CD4-positive, alpha-beta T cell (primary cell): ENCODE results near the gene PCSK4. TPM values are rescaled to one million over a fixed set of nuclear protein-coding genes. Genes with fewer than 3 reads are reported as not detected.

Experiments
- ATAC-seq: fragments of 200-7000 bp; cut with Tn5 transposase; one replicate; pipeline ENCODE4 v1.10.0; 2022; ENCODE audit warnings: mild to moderate bottlenecking; ENCODE audit not compliant: poor library complexity
- CTCF ChIA-PET: fragments of 350-600 bp; sonication (Branson Sonifier 250); formaldehyde crosslinking; loops from one replicate; lab custom pipeline; 2021; ENCODE audit warnings: antibody characterized with exemption, inconsistent platforms; lab: Charles Lee
- POLR2A ChIA-PET: fragments of 350-600 bp; sonication (Branson Sonifier 250); formaldehyde crosslinking; loops from one replicate; lab custom pipeline; 2021; ENCODE audit warnings: antibody characterized with exemption, inconsistent platforms; lab: Charles Lee
- DNase-seq, 14 experiments: peaks; one replicate each; pipeline ENCODE4 v3.0.0-alpha.2; 2013 to 2020; ENCODE audit warnings: mixed read lengths in 2 of 14
- H3K27ac ChIP-seq, 2 donors: one replicate each; pipeline versions ENCODE4 v1.5.1 to v1.7.0; 2013; ENCODE audit warnings: low read length in 2 of 2, low read depth in 1 of 2, mild to moderate bottlenecking in 1 of 2
- H3K27me3 ChIP-seq, 2 experiments: 1 replicate in 1 of 2; 2 replicates in 1 of 2; pipeline versions ENCODE4 v1.6.1 to v1.7.0; 2013; ENCODE audit warnings: low read length in 2 of 2, control low read depth in 1 of 2, mild to moderate bottlenecking in 1 of 2, moderate library complexity in 1 of 2; ENCODE audit not compliant: insufficient read depth in 2 of 2, control insufficient read depth in 1 of 2
- H3K36me3 ChIP-seq: one replicate; pipeline ENCODE4 v1.6.1; 2013; ENCODE audit warnings: low read length, control low read depth; ENCODE audit not compliant: insufficient read depth
- H3K4me1 ChIP-seq: one replicate; pipeline ENCODE4 v1.6.1; 2013; ENCODE audit warnings: low read length, control low read depth; ENCODE audit not compliant: insufficient read depth
- H3K4me3 ChIP-seq: one replicate; pipeline ENCODE4 v1.5.1; 2013; ENCODE audit warnings: mild to moderate bottlenecking, low read length, moderate library complexity
- H3K9me3 ChIP-seq, 2 experiments: 1 replicate in 1 of 2; 2 replicates in 1 of 2; pipeline versions ENCODE4 v1.6.1 to v1.7.0; 2013; ENCODE audit warnings: low read length in 2 of 2, mild to moderate bottlenecking in 2 of 2, control low read depth in 1 of 2, moderate library complexity in 1 of 2; ENCODE audit not compliant: control insufficient read depth in 1 of 2, insufficient read depth in 1 of 2
- H3K27ac Mint-ChIP-seq: one replicate; pipeline ENCODE4 v1.8.0; 2020; ENCODE audit warnings: mixed read lengths
- H3K27me3 Mint-ChIP-seq: one replicate; pipeline ENCODE4 v1.8.0; 2021; ENCODE audit warnings: mixed read lengths
- H3K36me3 Mint-ChIP-seq: one replicate; pipeline ENCODE4 v1.8.0; 2021; ENCODE audit warnings: low read depth, mixed read lengths
- H3K4me1 Mint-ChIP-seq: one replicate; pipeline ENCODE4 v1.8.0; 2021; ENCODE audit warnings: low read depth, mixed read lengths
- H3K4me3 Mint-ChIP-seq: one replicate; pipeline ENCODE4 v1.8.0; 2020; ENCODE audit warnings: mild to moderate bottlenecking, mixed read lengths
- H3K9me3 Mint-ChIP-seq: one replicate; pipeline ENCODE4 v1.8.0; 2020; ENCODE audit warnings: mixed read lengths
- CTCF ChIP-seq: fragments of 200-600 bp; IDR thresholded peaks from one replicate; pipeline ENCODE4 v1.8.0; 2022; ENCODE audit warnings: antibody characterized with exemption, mild to moderate bottlenecking
- intact Hi-C, 2 experiments: fragments of 100-400 bp; cut with DNase I in 1 of 2; cut with micrococcal nuclease in 1 of 2; formaldehyde crosslinking; loops; one replicate each; pipeline versions ENCODE4 v1.15.1 to v1.9.0; 2023 to 2025; cut with DNase I, micrococcal nuclease
- total RNA-seq, 174 experiments: library from RNA in 2 of 174; stranded (reverse) in 2 of 174; gene quantifications; one replicate each; pipeline ENCODE4 v1.2.3 and lab custom pipeline; 2021 to 2026

PCSK4 gene
- total RNA-seq, 2 experiments from 2014 or later, result 4.2 to 5.2 TPM

GRCh38 chr19:1518471-1518870, 28.3 kb upstream of the PCSK4 start:
- CTCF ChIA-PET, result interaction anchor here (0.6 to 0.7 kb wide), 2 partner anchors 7 to 28 kb away, joined by 3 to 4 read pairs; partner anchors contain the start of gene REEP6
- Mint-ChIP-seq H3K27me3 (peaks cover 14% of the 10 kb centered on the region), H3K4me1 (no peaks in the 10 kb centered on the region), H3K27ac (no peak overlapping the region), H3K36me3 (no peaks in the 10 kb centered on the region), H3K4me3 (no peak overlapping the region), H3K9me3 (no peaks in the 10 kb centered on the region)
- H3K36me3 ChIP-seq, result no peaks in the 10 kb centered on the region
- intact Hi-C loops, result no loop called here
- TF ChIP-seq CTCF, result no peak
- POLR2A ChIA-PET, result no interaction called here
- H3K27ac ChIP-seq, result no peak overlapping the region
- ATAC-seq, result no peak
- no peak overlapping the region for H3K4me3 ChIP-seq
- H3K4me1 ChIP-seq, result peaks cover 6% of the 10 kb centered on the region
- no peak for DNase-seq
- peaks cover 0 to 19% of the 10 kb centered on the region in 2 experiments for H3K9me3 ChIP-seq
- peaks cover 4 to 7% of the 10 kb centered on the region in 2 experiments for H3K27me3 ChIP-seq

GRCh38 chr19:1516395-1516753, 26.2 kb upstream of the PCSK4 start:
- intact Hi-C loops, result no loop called here
- peaks cover 0 to 18% of the 10 kb centered on the region in 2 experiments for H3K9me3 ChIP-seq
- Mint-ChIP-seq H3K36me3 (no peaks in the 10 kb centered on the region), H3K27ac (no peak overlapping the region), H3K4me1 (peaks cover 6% of the 10 kb centered on the region), H3K9me3 (no peaks in the 10 kb centered on the region), H3K4me3 (no peak overlapping the region), H3K27me3 (peaks cover 6% of the 10 kb centered on the region)
- no peak overlapping the region for H3K4me3 ChIP-seq
- ATAC-seq (no peak), DNase-seq (no peak)
- TF ChIP-seq CTCF, result no peak
- POLR2A ChIA-PET, result no interaction called here
- H3K27ac ChIP-seq, result no peak overlapping the region
- H3K4me1 ChIP-seq, result peaks cover 25% of the 10 kb centered on the region
- CTCF ChIA-PET, result no interaction called here
- H3K27me3 ChIP-seq, result no peaks in the 10 kb centered on the region
- H3K36me3 ChIP-seq, result no peaks in the 10 kb centered on the region

GRCh38 chr19:1514986-1515721, 25.0 kb upstream of the PCSK4 start:
- no peaks in the 10 kb centered on the region for H3K27me3 ChIP-seq
- intact Hi-C loops, result loop anchor here (1.0 to 5.0 kb wide), 4 partner anchors 38 to 236 kb away; partner anchors contain the start of genes C19orf25 (in 1 of the 2) and RPS15 (in 1 of the 2)
- peaks cover 26% of the 10 kb centered on the region for H3K4me1 ChIP-seq
- H3K36me3 Mint-ChIP-seq, result no peaks in the 10 kb centered on the region
- TF ChIP-seq CTCF, result no peak
- H3K4me3 Mint-ChIP-seq, result no peak overlapping the region
- no peaks in the 10 kb centered on the region for H3K36me3 ChIP-seq
- H3K9me3 ChIP-seq, result peaks cover 0 to 18% of the 10 kb centered on the region in 2 experiments
- H3K27me3 Mint-ChIP-seq, result peaks cover 9% of the 10 kb centered on the region
- CTCF ChIA-PET, result interaction anchor here (0.7 to 1.2 kb wide), 2 partner anchors 44 to 285 kb away, joined by 3 to 5 read pairs; no protein-coding TSS in a partner anchor
- no peak overlapping the region for H3K27ac Mint-ChIP-seq
- peaks cover 13% of the 10 kb centered on the region for H3K4me1 Mint-ChIP-seq
- H3K27ac ChIP-seq, result no peak overlapping the region
- no peak for ATAC-seq
- no peak for DNase-seq
- POLR2A ChIA-PET, result no interaction called here
- no peaks in the 10 kb centered on the region for H3K9me3 Mint-ChIP-seq
- no peak overlapping the region for H3K4me3 ChIP-seq
